Measurements from ENCODE around the gene TMEM88. TPM values are rescaled to one million over a fixed set of nuclear protein-coding genes. Genes with fewer than 3 reads are reported as not detected.

TMEM88 gene
- polyA plus RNA-seq, 1 donor from 2014 or later: 4.2 TPM

DNA sequence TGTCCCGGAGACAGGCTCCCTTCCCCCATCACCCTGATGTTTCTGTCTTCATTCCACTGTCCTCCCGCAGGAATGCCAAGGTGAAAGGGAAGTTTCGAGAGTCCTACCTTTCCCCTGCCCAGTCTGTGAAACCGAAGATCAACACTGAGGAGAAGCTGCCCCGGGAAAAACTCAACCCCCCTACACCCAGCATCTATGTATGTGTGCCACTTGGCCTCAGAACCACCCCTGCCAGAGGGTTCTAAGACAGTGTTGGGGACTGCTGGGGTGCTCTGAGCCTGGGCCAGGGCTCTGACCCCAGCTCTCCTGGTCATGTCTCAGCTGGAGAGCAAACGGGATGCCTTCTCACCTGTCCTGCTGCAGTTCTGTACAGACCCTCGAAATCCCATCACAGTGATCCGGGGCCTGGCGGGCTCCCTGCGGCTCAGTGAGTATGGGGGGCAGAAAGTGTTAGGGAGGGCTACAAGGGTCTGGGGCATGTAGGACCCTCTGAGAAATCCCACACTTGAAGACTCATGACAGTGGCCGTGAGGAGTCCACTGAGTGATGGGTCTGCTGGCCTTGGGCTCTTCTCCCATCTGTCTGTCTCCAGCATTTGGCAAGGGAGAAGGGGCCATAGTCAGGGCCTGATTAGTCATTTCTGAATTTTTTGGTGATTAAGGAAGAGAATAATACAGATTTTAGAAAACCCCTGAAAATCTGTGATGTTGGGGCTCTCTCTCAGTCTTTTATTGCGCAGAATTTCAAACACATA lies 4.9 kb upstream of the TMEM88 start:
- Histone ChIP-seq H3K4me2 (ENCODE audit: low read length) (no peak overlapping the region), H3K79me2 (replicated peaks; ENCODE audit: insufficient read depth, low read length) (peaks cover 18% of the 10 kb centered on the region), H3K4me3 (ENCODE audit: low read length) (no peak overlapping the region), H2AFZ (ENCODE audit: low read depth, low read length) (no peak overlapping the region), H3K36me3 (ENCODE audit: insufficient read depth, low read length) (peaks cover 8% of the 10 kb centered on the region), H3K9me2 (ENCODE audit: insufficient read depth, low read length) (no peaks in the 10 kb centered on the region), H3K9me3 (ENCODE audit: low read length) (no peaks in the 10 kb centered on the region), H4K20me1 (ENCODE audit: insufficient read depth) (peaks cover 62% of the 10 kb centered on the region), H3K27ac (ENCODE audit: low read length) (no peak overlapping the region), H3F3A (ENCODE audit: insufficient read depth, low read length, poor library complexity, severe bottlenecking) (peaks cover 11% of the 10 kb centered on the region), H3K9ac (ENCODE audit: low read length) (no peak overlapping the region), H3K27me3 (ENCODE audit: insufficient read depth, low read depth, low read length) (no peaks in the 10 kb centered on the region)
- no peak for TF ChIP-seq POLR2AphosphoS5 (IDR thresholded peaks at IDR 0.05)
- TF ChIP-seq RAD21 (conservative IDR thresholded peaks at IDR 0.05): no peak
- TF ChIP-seq SMC3 (conservative IDR thresholded peaks at IDR 0.05; ENCODE audit: poor library complexity): no peak
- TF ChIP-seq EZH2 (IDR thresholded peaks at IDR 0.05; ENCODE audit: borderline replicate concordance, insufficient read depth, low read length, poor library complexity, severe bottlenecking): no peak
- TF ChIP-seq, protein P1, sequence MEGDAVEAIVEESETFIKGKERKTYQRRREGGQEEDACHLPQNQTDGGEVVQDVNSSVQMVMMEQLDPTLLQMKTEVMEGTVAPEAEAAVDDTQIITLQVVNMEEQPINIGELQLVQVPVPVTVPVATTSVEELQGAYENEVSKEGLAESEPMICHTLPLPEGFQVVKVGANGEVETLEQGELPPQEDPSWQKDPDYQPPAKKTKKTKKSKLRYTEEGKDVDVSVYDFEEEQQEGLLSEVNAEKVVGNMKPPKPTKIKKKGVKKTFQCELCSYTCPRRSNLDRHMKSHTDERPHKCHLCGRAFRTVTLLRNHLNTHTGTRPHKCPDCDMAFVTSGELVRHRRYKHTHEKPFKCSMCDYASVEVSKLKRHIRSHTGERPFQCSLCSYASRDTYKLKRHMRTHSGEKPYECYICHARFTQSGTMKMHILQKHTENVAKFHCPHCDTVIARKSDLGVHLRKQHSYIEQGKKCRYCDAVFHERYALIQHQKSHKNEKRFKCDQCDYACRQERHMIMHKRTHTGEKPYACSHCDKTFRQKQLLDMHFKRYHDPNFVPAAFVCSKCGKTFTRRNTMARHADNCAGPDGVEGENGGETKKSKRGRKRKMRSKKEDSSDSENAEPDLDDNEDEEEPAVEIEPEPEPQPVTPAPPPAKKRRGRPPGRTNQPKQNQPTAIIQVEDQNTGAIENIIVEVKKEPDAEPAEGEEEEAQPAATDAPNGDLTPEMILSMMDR (IDR thresholded peaks at IDR 0.05; ENCODE audit: poor library complexity, severe bottlenecking): no peak
- no peak for TF ChIP-seq MXI1 (conservative IDR thresholded peaks at IDR 0.05; ENCODE audit: poor library complexity, severe bottlenecking)
- TF ChIP-seq TAF1 (IDR thresholded peaks at IDR 0.05; ENCODE audit: low read depth): no peak
- no peak for TF ChIP-seq EP300 (conservative IDR thresholded peaks at IDR 0.05; ENCODE audit: poor library complexity, severe bottlenecking)
- TF ChIP-seq, protein P2, sequence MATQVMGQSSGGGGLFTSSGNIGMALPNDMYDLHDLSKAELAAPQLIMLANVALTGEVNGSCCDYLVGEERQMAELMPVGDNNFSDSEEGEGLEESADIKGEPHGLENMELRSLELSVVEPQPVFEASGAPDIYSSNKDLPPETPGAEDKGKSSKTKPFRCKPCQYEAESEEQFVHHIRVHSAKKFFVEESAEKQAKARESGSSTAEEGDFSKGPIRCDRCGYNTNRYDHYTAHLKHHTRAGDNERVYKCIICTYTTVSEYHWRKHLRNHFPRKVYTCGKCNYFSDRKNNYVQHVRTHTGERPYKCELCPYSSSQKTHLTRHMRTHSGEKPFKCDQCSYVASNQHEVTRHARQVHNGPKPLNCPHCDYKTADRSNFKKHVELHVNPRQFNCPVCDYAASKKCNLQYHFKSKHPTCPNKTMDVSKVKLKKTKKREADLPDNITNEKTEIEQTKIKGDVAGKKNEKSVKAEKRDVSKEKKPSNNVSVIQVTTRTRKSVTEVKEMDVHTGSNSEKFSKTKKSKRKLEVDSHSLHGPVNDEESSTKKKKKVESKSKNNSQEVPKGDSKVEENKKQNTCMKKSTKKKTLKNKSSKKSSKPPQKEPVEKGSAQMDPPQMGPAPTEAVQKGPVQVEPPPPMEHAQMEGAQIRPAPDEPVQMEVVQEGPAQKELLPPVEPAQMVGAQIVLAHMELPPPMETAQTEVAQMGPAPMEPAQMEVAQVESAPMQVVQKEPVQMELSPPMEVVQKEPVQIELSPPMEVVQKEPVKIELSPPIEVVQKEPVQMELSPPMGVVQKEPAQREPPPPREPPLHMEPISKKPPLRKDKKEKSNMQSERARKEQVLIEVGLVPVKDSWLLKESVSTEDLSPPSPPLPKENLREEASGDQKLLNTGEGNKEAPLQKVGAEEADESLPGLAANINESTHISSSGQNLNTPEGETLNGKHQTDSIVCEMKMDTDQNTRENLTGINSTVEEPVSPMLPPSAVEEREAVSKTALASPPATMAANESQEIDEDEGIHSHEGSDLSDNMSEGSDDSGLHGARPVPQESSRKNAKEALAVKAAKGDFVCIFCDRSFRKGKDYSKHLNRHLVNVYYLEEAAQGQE (IDR thresholded peaks at IDR 0.05; ENCODE audit: borderline replicate concordance): no peak

DNA sequence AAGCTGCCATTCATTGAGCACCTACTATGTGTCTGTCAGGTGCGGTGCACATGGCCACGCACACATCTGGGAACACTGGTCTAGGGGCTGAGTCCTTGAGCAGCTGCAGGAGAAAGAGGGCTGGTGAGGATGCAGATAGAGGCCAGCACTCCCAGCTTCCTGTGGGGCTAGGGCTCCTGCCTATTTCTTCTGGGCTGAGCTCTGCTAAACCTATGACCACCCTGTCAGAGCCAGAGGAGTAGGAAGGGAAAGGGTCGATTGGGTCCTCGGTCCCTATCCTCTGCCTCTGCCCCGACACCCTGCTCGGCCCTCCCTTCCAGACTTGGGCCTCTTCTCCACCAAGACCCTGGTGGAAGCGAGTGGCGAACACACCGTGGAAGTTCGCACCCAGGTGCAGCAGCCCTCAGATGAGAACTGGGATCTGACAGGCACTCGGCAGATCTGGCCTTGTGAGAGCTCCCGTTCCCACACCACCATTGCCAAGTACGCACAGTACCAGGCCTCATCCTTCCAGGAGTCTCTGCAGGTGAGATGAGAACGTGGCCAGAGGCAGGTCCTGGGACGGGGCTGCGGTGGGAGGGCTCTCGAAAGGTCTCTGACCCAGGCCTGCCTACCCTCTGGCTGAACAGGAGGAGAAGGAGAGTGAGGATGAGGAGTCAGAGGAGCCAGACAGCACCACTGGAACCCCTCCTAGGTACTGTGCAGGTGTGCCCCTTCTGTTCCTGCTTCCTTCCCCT lies 4.0 kb upstream of the TMEM88 start:
- H3K4me2 ChIP-seq (ENCODE audit: low read length): no peak overlapping the region
- no peak overlapping the region for H2AFZ ChIP-seq (ENCODE audit: low read depth, low read length)
- TF ChIP-seq, protein P2 (IDR thresholded peaks at IDR 0.05; ENCODE audit: borderline replicate concordance): no peak
- no peak for TF ChIP-seq TAF1 (IDR thresholded peaks at IDR 0.05; ENCODE audit: low read depth)
- no peak for TF ChIP-seq EZH2 (IDR thresholded peaks at IDR 0.05; ENCODE audit: borderline replicate concordance, insufficient read depth, low read length, poor library complexity, severe bottlenecking)
- TF ChIP-seq SMC3 (conservative IDR thresholded peaks at IDR 0.05; ENCODE audit: poor library complexity): no peak
- no peak for TF ChIP-seq EP300 (conservative IDR thresholded peaks at IDR 0.05; ENCODE audit: poor library complexity, severe bottlenecking)
- TF ChIP-seq POLR2AphosphoS5 (IDR thresholded peaks at IDR 0.05): no peak
- TF ChIP-seq, protein P1 (IDR thresholded peaks at IDR 0.05; ENCODE audit: poor library complexity, severe bottlenecking): no peak
- no peak for TF ChIP-seq RAD21 (conservative IDR thresholded peaks at IDR 0.05)
- no peak for TF ChIP-seq MXI1 (conservative IDR thresholded peaks at IDR 0.05; ENCODE audit: poor library complexity, severe bottlenecking)
- H3K36me3 ChIP-seq (ENCODE audit: insufficient read depth, low read length): peaks cover 8% of the 10 kb centered on the region
- peaks cover 11% of the 10 kb centered on the region for H3F3A ChIP-seq (ENCODE audit: insufficient read depth, low read length, poor library complexity, severe bottlenecking)
- H3K9me2 ChIP-seq (ENCODE audit: insufficient read depth, low read length): no peaks in the 10 kb centered on the region
- peak overlapping the region; percentile 10 for H3K27ac ChIP-seq (ENCODE audit: low read length)
- H3K79me2 ChIP-seq (replicated peaks; ENCODE audit: insufficient read depth, low read length): peaks cover 8% of the 10 kb centered on the region
- no peaks in the 10 kb centered on the region for H3K27me3 ChIP-seq (ENCODE audit: insufficient read depth, low read depth, low read length)
- H3K9ac ChIP-seq (ENCODE audit: low read length): no peak overlapping the region
- H3K4me3 ChIP-seq (ENCODE audit: low read length): peak overlapping the region; percentile 38
- peaks cover 53% of the 10 kb centered on the region for H4K20me1 ChIP-seq (ENCODE audit: insufficient read depth)
- H3K9me3 ChIP-seq (ENCODE audit: low read length): no peaks in the 10 kb centered on the region

Measured in neural cell (in vitro differentiated cells).